Loucy (cell line): ENCODE data around the gene COL5A1.

Source experiments
- H2AFZ ChIP-seq: fragments of 200-600 bp; sonication (generic); 2 replicates; pipeline ENCODE4 v1.6.0; 2016; ENCODE audit warnings: antibody characterized with exemption, mild to moderate bottlenecking, low read length, moderate library complexity
- H3F3A ChIP-seq: fragments of 200-600 bp; 2 replicates; pipeline ENCODE4 v1.6.0; 2016; ENCODE audit warnings: antibody characterized with exemption, low read depth, mild to moderate bottlenecking
- H3K27me3 ChIP-seq: fragments of 200-600 bp; sonication (generic); 2 replicates; pipeline ENCODE4 v1.6.1; 2014; ENCODE audit warnings: low read length, mild to moderate bottlenecking; ENCODE audit not compliant: insufficient read depth, poor library complexity, severe bottlenecking
- H3K36me3 ChIP-seq: fragments of 200-600 bp; sonication (generic); 2 replicates; pipeline ENCODE4 v1.6.1; 2016; ENCODE audit warnings: low read length; ENCODE audit not compliant: insufficient read depth
- H3K4me1 ChIP-seq: fragments of 200-600 bp; sonication (generic); 2 replicates; pipeline ENCODE4 v1.5.1; 2014; ENCODE audit warnings: low read length, mild to moderate bottlenecking; ENCODE audit not compliant: insufficient read depth, poor library complexity, severe bottlenecking
- H3K4me2 ChIP-seq: fragments of 200-600 bp; sonication (generic); 2 replicates; pipeline ENCODE4 v1.6.0; 2014; ENCODE audit warnings: antibody characterized with exemption, low read length, low read depth, mild to moderate bottlenecking; ENCODE audit not compliant: poor library complexity, severe bottlenecking
- H3K4me3 ChIP-seq: fragments of 200-600 bp; sonication (generic); 2 replicates; pipeline ENCODE4 v1.5.1; 2014; ENCODE audit warnings: low read length, mild to moderate bottlenecking, mixed read lengths; ENCODE audit not compliant: poor library complexity, severe bottlenecking
- H3K79me2 ChIP-seq: fragments of 200-600 bp; sonication (generic); 2 replicates; pipeline ENCODE4 v1.6.1; 2014; ENCODE audit warnings: low read length; ENCODE audit not compliant: insufficient read depth
- H3K9ac ChIP-seq: fragments of 200-600 bp; sonication (generic); 2 replicates; pipeline ENCODE4 v1.6.0; 2014; ENCODE audit warnings: mild to moderate bottlenecking, low read depth, low read length, moderate library complexity; ENCODE audit not compliant: poor library complexity, severe bottlenecking
- H3K9me2 ChIP-seq: fragments of 200-600 bp; sonication (generic); replicated peaks from 2 replicates; pipeline ENCODE4 v1.6.1; 2016; ENCODE audit warnings: low read depth, low read length, mixed read lengths
- H3K9me3 ChIP-seq: fragments of 200-600 bp; sonication (generic); 2 replicates; pipeline ENCODE4 v1.6.1; 2014; ENCODE audit warnings: mild to moderate bottlenecking, antibody characterized with exemption, low read length, low read depth; ENCODE audit not compliant: insufficient read depth
- H4K20me1 ChIP-seq: fragments of 200-600 bp; sonication (generic); 2 replicates; pipeline ENCODE4 v1.6.0; 2014; ENCODE audit warnings: antibody characterized with exemption, low read length, mild to moderate bottlenecking; ENCODE audit not compliant: insufficient read depth, poor library complexity, severe bottlenecking
- EZH2phosphoT487 ChIP-seq: fragments of 200-600 bp; IDR thresholded peaks from 2 replicates; pipeline ENCODE4 v1.6.1; 2018; ENCODE audit warnings: antibody characterized with exemption, mild to moderate bottlenecking, moderate library complexity, borderline replicate concordance
- TF ChIP-seq, protein P1 (sequence below): fragments of 200-600 bp; sonication (generic); conservative IDR thresholded peaks from 2 replicates; pipeline ENCODE4 v1.5.1; 2014; ENCODE audit warnings: mild to moderate bottlenecking, antibody characterized with exemption, low read length

Gene COL5A1

DNA sequence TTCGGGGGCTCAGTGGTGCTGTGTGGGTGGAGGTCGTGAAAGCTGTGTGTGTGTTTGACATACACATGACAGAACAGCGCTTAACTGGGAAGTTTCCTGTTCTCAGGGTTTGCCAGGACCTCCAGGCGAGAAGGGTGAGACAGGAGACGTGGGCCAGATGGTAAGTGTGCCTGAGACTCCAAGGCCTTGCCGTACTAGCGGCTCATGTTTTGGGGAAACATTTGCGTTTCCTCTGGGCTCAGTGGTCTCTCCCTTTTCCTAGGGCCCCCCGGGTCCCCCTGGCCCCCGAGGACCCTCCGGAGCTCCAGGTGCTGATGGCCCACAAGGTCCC, 170.7 kb downstream of the COL5A1 start:
- Histone ChIP-seq H3K9me3 (no peaks in the 10 kb centered on the region), H3K4me1 (no peaks in the 10 kb centered on the region), H3K4me2 (no peak overlapping the region), H2AFZ (no peak overlapping the region), H3K27me3 (no peaks in the 10 kb centered on the region), H3K9me2 (no peaks in the 10 kb centered on the region), H3K4me3 (no peak overlapping the region), H3K9ac (no peak overlapping the region), H3K36me3 (no peaks in the 10 kb centered on the region; the same call in 1 of the 2 replicates), H4K20me1 (no peaks in the 10 kb centered on the region), H3F3A (no peaks in the 10 kb centered on the region), H3K79me2 (no peaks in the 10 kb centered on the region)
- no peak for TF ChIP-seq EZH2phosphoT487
- TF ChIP-seq, protein P1, sequence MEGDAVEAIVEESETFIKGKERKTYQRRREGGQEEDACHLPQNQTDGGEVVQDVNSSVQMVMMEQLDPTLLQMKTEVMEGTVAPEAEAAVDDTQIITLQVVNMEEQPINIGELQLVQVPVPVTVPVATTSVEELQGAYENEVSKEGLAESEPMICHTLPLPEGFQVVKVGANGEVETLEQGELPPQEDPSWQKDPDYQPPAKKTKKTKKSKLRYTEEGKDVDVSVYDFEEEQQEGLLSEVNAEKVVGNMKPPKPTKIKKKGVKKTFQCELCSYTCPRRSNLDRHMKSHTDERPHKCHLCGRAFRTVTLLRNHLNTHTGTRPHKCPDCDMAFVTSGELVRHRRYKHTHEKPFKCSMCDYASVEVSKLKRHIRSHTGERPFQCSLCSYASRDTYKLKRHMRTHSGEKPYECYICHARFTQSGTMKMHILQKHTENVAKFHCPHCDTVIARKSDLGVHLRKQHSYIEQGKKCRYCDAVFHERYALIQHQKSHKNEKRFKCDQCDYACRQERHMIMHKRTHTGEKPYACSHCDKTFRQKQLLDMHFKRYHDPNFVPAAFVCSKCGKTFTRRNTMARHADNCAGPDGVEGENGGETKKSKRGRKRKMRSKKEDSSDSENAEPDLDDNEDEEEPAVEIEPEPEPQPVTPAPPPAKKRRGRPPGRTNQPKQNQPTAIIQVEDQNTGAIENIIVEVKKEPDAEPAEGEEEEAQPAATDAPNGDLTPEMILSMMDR, result no peak

DNA sequence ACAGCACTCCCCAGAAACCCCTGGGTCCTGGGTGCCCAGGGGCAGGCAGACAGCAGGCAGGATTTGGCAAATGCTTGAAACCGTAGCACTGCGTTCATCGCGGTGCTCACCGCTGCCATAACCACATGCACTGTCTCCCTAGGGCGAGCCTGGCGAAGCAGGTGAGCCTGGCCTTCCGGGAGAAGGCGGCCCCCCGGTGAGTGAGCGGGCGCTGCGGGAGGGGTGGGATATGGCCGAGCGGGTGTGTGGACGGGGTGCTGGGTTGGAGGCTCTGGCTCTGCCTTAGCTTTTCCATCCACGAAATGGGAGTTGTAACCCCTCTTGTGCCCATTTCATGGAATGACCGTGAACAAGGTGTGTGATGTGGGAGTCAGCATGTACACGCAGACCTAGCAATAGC, 172.2 kb downstream of the COL5A1 start:
- Histone ChIP-seq H3K9me2 (no peaks in the 10 kb centered on the region), H3K9me3 (no peaks in the 10 kb centered on the region), H3K4me2 (no peak overlapping the region), H3F3A (no peaks in the 10 kb centered on the region), H3K27me3 (no peaks in the 10 kb centered on the region), H3K4me3 (no peak overlapping the region), H3K36me3 (no peaks in the 10 kb centered on the region; the same call in 1 of the 2 replicates), H3K9ac (no peak overlapping the region), H3K4me1 (no peaks in the 10 kb centered on the region), H4K20me1 (no peaks in the 10 kb centered on the region), H2AFZ (no peak overlapping the region), H3K79me2 (no peaks in the 10 kb centered on the region)
- TF ChIP-seq, protein P1, result no peak
- TF ChIP-seq EZH2phosphoT487, result no peak

DNA sequence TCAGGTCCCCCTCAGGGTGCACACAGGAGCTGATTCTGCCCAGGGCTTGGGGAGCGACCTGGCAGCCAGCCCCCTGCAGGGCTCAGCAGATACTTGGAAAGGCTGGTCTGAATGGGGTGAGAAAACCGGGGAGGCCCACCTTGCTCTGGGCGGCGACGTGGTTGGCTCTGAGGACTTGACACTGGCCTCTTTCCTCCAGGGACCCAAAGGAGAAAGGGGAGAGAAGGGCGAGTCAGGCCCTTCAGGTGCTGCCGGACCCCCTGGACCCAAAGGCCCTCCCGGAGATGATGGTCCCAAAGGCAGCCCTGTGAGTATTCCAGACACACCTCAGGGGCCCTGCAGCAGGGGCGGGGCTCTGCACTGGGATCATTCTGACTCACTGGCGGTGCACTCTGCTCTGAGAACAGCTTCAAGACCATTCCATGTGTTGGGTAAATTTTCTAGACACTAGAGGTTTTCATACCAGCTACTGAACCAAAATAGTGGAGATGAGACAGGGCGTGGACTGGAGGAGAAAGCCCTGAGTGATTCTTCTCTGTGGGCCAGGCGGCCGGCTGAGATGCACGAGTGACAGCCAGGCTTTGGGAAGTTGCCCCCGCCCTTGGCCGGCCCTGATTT, 173.1 kb downstream of the COL5A1 start:
- Histone ChIP-seq H3K36me3 (no peaks in the 10 kb centered on the region; the same call in 1 of the 2 replicates), H3K79me2 (no peaks in the 10 kb centered on the region), H2AFZ (no peak overlapping the region), H3K9me3 (no peaks in the 10 kb centered on the region), H3K9ac (no peak overlapping the region), H3K9me2 (no peaks in the 10 kb centered on the region), H3K4me1 (no peaks in the 10 kb centered on the region), H3K27me3 (no peaks in the 10 kb centered on the region), H3K4me3 (no peak overlapping the region), H3F3A (no peaks in the 10 kb centered on the region), H4K20me1 (no peaks in the 10 kb centered on the region), H3K4me2 (no peak overlapping the region)
- TF ChIP-seq, protein P1, result no peak
- TF ChIP-seq EZH2phosphoT487, result no peak
